Endodermal cell (in vitro differentiated cells): ENCODE results near the gene PEX13. TPM values are rescaled to one million over a fixed set of nuclear protein-coding genes. Genes with fewer than 3 reads are reported as not detected.
"Not testable (repeated sequence)": the region's sequence is repeated elsewhere in the genome, so short reads cannot be mapped to it uniquely, and the experiment has no call there.

Experiments
- DNase-seq: peaks from one replicate; pipeline ENCODE4 v3.0.0-alpha.2; 2017
- H3K27ac ChIP-seq: 2 replicates; pipeline ENCODE4 v1.5.1; 2013; ENCODE audit warnings: mild to moderate bottlenecking, low read depth, low read length, moderate library complexity
- H3K27me3 ChIP-seq: 2 replicates; pipeline ENCODE4 v1.6.1; 2013; ENCODE audit warnings: mild to moderate bottlenecking, low read length, moderate library complexity; ENCODE audit not compliant: insufficient read depth, control insufficient read depth, poor library complexity, severe bottlenecking
- H3K36me3 ChIP-seq: 2 replicates; pipeline ENCODE4 v1.7.0; 2013; ENCODE audit warnings: mild to moderate bottlenecking, low read length, moderate library complexity; ENCODE audit not compliant: control insufficient read depth, insufficient read depth
- H3K4me1 ChIP-seq: one replicate; pipeline ENCODE4 v1.7.0; 2013; ENCODE audit warnings: low read length; ENCODE audit not compliant: control insufficient read depth, insufficient read depth
- H3K4me3 ChIP-seq: 2 replicates; pipeline ENCODE4 v1.5.1; 2013; ENCODE audit warnings: mild to moderate bottlenecking, low read length, moderate library complexity
- H3K9ac ChIP-seq: 2 replicates; pipeline ENCODE4 v1.6.1; 2013; ENCODE audit warnings: mild to moderate bottlenecking, low read length, moderate library complexity; ENCODE audit not compliant: poor library complexity, severe bottlenecking; ENCODE audit errors: extremely low read depth
- H3K9me3 ChIP-seq: 2 replicates; pipeline ENCODE4 v1.6.1; 2013; ENCODE audit warnings: mild to moderate bottlenecking, low read length, moderate library complexity; ENCODE audit not compliant: control insufficient read depth
- H3K27ac Mint-ChIP-seq: 2 replicates; pipeline ENCODE4 v1.8.0; 2020; ENCODE audit warnings: mixed read lengths
- H3K27me3 Mint-ChIP-seq: 2 replicates; pipeline ENCODE4 v1.8.0; 2021; ENCODE audit warnings: mild to moderate bottlenecking, mixed read lengths; ENCODE audit not compliant: insufficient read depth
- H3K36me3 Mint-ChIP-seq: 2 replicates; pipeline ENCODE4 v1.8.0; 2020; ENCODE audit warnings: low read depth, mixed read lengths
- H3K4me1 Mint-ChIP-seq: 2 replicates; pipeline ENCODE4 v1.8.0; 2020; ENCODE audit warnings: mixed read lengths
- H3K4me3 Mint-ChIP-seq: 2 replicates; pipeline ENCODE4 v1.8.0; 2020; ENCODE audit warnings: mild to moderate bottlenecking, moderate library complexity, mixed read lengths
- H3K9me3 Mint-ChIP-seq: 2 replicates; pipeline ENCODE4 v1.8.0; 2020; ENCODE audit warnings: mild to moderate bottlenecking, mixed read lengths
- WGBS, 2 experiments: methylation state at CpG; one replicate each; pipeline versions ENCODE4 v1.1.5 to v1.1.7; 2013; ENCODE audit warnings: missing lambda C conversion rate in 2 of 2, mixed read lengths in 1 of 2; ENCODE audit not compliant: insufficient coverage in 1 of 2, insufficient read length in 1 of 2; 5-methylcytosine and 5-hydroxymethylcytosine counted together
- total RNA-seq, 2 donors: library from RNA; stranded (reverse); fragmentation: NEBNext Ultra II Directional in 1 of 2; extraction: Animal tissue kit (Norgen Biotek cat#: 25700) in 1 of 2; gene quantifications; 2 replicates in 1 of 2; 3 replicates in 1 of 2; pipeline ENCODE4 v1.2.1, GENCODE V29; 2021
- TF ChIP-seq, protein P1 (sequence below): fragments of 200-600 bp; sonication (generic); conservative IDR thresholded peaks from 2 replicates; pipeline ENCODE4 v1.5.0; 2021; ENCODE audit warnings: antibody characterized with exemption, mild to moderate bottlenecking

Gene PEX13
- total RNA-seq, 2 donors from 2014 or later: 24.3 to 25.9 TPM

DNA sequence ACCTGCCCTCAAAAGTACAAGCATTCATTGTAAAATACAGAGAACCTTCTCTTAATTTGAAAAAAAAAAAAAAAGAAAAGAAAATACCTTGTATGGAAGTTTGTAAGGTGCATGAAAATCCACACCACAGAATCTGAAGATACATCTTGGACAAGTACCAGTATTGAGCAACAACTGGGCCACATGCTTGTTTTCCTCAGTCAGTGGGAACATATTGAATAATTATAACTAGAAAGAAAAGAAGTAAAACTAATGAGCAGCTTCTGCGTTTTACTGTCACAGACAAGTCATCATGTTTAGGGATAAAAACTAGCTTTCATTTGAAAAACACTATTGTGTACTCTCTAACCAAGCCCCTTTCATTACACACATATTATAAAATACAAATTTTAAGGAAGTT is 5.8 kb upstream of the PEX13 start:
- H3K36me3 ChIP-seq: no peaks in the 10 kb centered on the region
- no peaks in the 10 kb centered on the region for H3K4me1 ChIP-seq
- H3K27ac ChIP-seq: no peak overlapping the region
- Mint-ChIP-seq H3K4me1 (no peaks in the 10 kb centered on the region), H3K9me3 (no peaks in the 10 kb centered on the region), H3K4me3 (no peak overlapping the region), H3K27me3 (no peaks in the 10 kb centered on the region), H3K36me3 (no peaks in the 10 kb centered on the region), H3K27ac (no peak overlapping the region)
- no peaks in the 10 kb centered on the region for H3K9me3 ChIP-seq
- TF ChIP-seq, protein P1, sequence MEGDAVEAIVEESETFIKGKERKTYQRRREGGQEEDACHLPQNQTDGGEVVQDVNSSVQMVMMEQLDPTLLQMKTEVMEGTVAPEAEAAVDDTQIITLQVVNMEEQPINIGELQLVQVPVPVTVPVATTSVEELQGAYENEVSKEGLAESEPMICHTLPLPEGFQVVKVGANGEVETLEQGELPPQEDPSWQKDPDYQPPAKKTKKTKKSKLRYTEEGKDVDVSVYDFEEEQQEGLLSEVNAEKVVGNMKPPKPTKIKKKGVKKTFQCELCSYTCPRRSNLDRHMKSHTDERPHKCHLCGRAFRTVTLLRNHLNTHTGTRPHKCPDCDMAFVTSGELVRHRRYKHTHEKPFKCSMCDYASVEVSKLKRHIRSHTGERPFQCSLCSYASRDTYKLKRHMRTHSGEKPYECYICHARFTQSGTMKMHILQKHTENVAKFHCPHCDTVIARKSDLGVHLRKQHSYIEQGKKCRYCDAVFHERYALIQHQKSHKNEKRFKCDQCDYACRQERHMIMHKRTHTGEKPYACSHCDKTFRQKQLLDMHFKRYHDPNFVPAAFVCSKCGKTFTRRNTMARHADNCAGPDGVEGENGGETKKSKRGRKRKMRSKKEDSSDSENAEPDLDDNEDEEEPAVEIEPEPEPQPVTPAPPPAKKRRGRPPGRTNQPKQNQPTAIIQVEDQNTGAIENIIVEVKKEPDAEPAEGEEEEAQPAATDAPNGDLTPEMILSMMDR: no peak
- no peak for DNase-seq
- H3K9ac ChIP-seq: no peak overlapping the region
- no peak overlapping the region for H3K4me3 ChIP-seq
- WGBS, 2 experiments: 83 to 93% methylated on average over 1 of the region's 1 CpG
- H3K27me3 ChIP-seq: no peaks in the 10 kb centered on the region

GRCh38 chr2:61012303-61012702 is 5.2 kb upstream of the PEX13 start:
- not testable (repeated sequence) for H3K9ac ChIP-seq, H3K27ac ChIP-seq

DNA sequence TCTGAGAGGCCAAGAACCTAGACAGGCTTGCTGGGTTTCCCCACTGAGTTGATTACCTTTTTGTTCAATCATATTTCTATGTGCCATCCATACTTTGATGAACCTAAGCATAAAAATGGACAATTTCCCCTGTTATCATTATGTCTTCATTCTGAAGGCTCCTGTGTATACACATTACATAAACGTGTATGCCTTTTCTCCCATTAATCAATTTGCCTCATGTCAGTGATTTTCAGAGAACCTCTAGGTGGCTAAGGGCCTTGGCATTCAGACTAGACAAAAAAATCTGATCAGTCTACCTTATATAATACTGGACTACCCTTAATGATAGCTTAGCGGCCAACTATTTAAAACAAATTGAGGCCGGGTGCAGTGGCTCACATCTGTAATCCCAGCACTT is 4.1 kb upstream of the PEX13 start:
- Mint-ChIP-seq H3K4me1 (no peaks in the 10 kb centered on the region), H3K27ac (no peak overlapping the region)
- WGBS, 2 experiments: 86 to 90% methylated on average over 2 to 3 of the region's 3 CpGs

More at GRCh38 chr2:61012303-61012702, 5.2 kb upstream of the PEX13 start:
- not testable (repeated sequence) for H3K9me3 ChIP-seq, H3K27me3 ChIP-seq, H3K4me3 ChIP-seq, H3K27ac Mint-ChIP-seq, H3K27me3 Mint-ChIP-seq, H3K36me3 Mint-ChIP-seq, DNase-seq, H3K4me3 Mint-ChIP-seq, H3K9me3 Mint-ChIP-seq, H3K4me1 ChIP-seq, H3K4me1 Mint-ChIP-seq, H3K36me3 ChIP-seq
- 92 to 100% methylated on average over 1 to 2 of the region's 2 CpGs for WGBS, 2 experiments

More for the DNA sequence above, 4.1 kb upstream of the PEX13 start:
- H3K9me3 ChIP-seq: no peaks in the 10 kb centered on the region
- no peak for DNase-seq
- H3K4me1 ChIP-seq: no peaks in the 10 kb centered on the region
- Mint-ChIP-seq H3K36me3 (no peaks in the 10 kb centered on the region), H3K9me3 (no peaks in the 10 kb centered on the region), H3K4me3 (no peak overlapping the region), H3K27me3 (no peaks in the 10 kb centered on the region)
- no peaks in the 10 kb centered on the region for H3K36me3 ChIP-seq
- H3K9ac ChIP-seq: no peak overlapping the region
- no peak overlapping the region for H3K27ac ChIP-seq
- H3K27me3 ChIP-seq: no peaks in the 10 kb centered on the region
- TF ChIP-seq, protein P1: no peak
- H3K4me3 ChIP-seq: no peak overlapping the region
